ENCODE data around the gene FOXP4. TPM values are rescaled to one million over a fixed set of nuclear protein-coding genes. Genes with fewer than 3 reads are reported as not detected.

The FOXP4 gene
- total RNA-seq, 1 donor from 2014 or later, result 26.9 TPM

DNA sequence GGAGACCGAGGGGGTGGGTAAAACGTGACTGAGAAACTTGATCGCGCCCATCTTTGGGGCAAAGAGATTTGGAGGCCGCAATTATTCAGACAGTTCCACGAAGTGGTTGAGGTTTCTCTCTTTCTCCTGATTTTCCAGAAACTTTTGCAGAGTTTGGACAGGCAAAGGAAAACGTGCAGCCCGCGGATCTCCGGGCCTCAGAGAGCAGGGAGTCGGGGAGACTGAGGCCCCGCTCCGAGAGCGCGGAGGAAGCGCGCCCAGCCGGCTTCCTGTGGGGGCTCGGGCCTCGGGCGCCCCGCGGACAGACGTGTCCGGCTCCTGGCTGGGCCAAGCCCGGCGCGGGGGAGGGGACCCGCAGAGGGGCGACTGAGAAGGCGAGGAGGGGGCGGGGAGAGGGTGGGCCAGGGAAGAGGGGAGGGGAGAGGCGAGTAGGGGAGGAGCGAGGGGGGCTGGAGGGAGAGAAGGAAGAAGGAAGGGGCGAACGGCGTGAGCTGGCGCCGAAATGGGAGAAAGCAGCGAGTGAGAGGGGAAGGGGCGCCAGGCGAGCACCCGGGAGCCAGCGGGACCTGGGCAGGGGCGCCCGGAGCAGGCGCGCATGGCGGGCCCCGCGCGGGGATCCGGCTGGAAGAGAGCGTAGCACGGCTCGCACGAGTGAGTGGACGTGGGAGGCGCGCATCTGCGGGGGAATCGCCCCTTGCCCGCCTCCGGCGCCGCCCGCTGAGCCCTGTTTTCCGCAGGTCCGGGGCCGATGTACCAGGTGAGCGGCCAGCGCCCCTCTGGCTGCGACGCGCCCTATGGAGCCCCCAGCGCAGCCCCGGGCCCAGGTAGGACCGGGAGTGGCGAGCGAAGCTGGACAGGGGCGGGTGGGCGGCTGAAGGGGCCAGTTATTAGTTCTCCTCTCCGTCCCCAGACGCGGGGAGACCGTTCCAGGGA, 92.1 kb downstream of the FOXP4 start, which contains the start of gene MDFI:
TSS of gene MDFI (plus strand) at position 467 of the 933 bp plus-strand sequence. CDS start at position 749, 282 bp downstream.
- peak within 1 kb of the TSS; percentile 88 for H3K4me3 Mint-ChIP-seq (ENCODE audit: unreplicated experiment)
- no peaks in the 10 kb centered on the region for H3K27me3 Mint-ChIP-seq (ENCODE audit: unreplicated experiment)
- peaks cover 4% of the 10 kb centered on the region for H3K36me3 Mint-ChIP-seq (ENCODE audit: unreplicated experiment)
- H3K9me3 Mint-ChIP-seq (ENCODE audit: unreplicated experiment), result no peaks in the 10 kb centered on the region
- TF ChIP-seq, protein P1, sequence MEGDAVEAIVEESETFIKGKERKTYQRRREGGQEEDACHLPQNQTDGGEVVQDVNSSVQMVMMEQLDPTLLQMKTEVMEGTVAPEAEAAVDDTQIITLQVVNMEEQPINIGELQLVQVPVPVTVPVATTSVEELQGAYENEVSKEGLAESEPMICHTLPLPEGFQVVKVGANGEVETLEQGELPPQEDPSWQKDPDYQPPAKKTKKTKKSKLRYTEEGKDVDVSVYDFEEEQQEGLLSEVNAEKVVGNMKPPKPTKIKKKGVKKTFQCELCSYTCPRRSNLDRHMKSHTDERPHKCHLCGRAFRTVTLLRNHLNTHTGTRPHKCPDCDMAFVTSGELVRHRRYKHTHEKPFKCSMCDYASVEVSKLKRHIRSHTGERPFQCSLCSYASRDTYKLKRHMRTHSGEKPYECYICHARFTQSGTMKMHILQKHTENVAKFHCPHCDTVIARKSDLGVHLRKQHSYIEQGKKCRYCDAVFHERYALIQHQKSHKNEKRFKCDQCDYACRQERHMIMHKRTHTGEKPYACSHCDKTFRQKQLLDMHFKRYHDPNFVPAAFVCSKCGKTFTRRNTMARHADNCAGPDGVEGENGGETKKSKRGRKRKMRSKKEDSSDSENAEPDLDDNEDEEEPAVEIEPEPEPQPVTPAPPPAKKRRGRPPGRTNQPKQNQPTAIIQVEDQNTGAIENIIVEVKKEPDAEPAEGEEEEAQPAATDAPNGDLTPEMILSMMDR (IDR thresholded peaks at IDR 0.05), result no peak
- no peak for DNase-seq (ENCODE audit: extremely low spot score, unreplicated experiment)
- H3K4me1 Mint-ChIP-seq (ENCODE audit: unreplicated experiment), result peaks cover 74% of the 10 kb centered on the region
- peak within 1 kb of the TSS; percentile 94 for H3K27ac Mint-ChIP-seq (ENCODE audit: unreplicated experiment)

GRCh38 chr6:41638935-41639808, 93.0 kb downstream of the FOXP4 start:
- Mint-ChIP-seq H3K27ac (ENCODE audit: unreplicated experiment) (peak overlapping the region; percentile 94), H3K9me3 (ENCODE audit: unreplicated experiment) (no peaks in the 10 kb centered on the region), H3K4me1 (ENCODE audit: unreplicated experiment) (peaks cover 77% of the 10 kb centered on the region), H3K36me3 (ENCODE audit: unreplicated experiment) (peaks cover 4% of the 10 kb centered on the region), H3K27me3 (ENCODE audit: unreplicated experiment) (no peaks in the 10 kb centered on the region), H3K4me3 (ENCODE audit: unreplicated experiment) (peak overlapping the region; percentile 88)
- TF ChIP-seq, protein P1 (IDR thresholded peaks at IDR 0.05), result no peak
- DNase-seq (ENCODE audit: extremely low spot score, unreplicated experiment), result no peak

GRCh38 chr6:41639809-41640371, 93.7 kb downstream of the FOXP4 start:
- H3K27me3 Mint-ChIP-seq (ENCODE audit: unreplicated experiment), result no peaks in the 10 kb centered on the region
- H3K4me3 Mint-ChIP-seq (ENCODE audit: unreplicated experiment), result peak overlapping the region; percentile 88
- H3K27ac Mint-ChIP-seq (ENCODE audit: unreplicated experiment), result peak overlapping the region; percentile 94
- DNase-seq (ENCODE audit: extremely low spot score, unreplicated experiment), result no peak
- peaks cover 76% of the 10 kb centered on the region for H3K4me1 Mint-ChIP-seq (ENCODE audit: unreplicated experiment)
- H3K36me3 Mint-ChIP-seq (ENCODE audit: unreplicated experiment), result peaks cover 6% of the 10 kb centered on the region
- no peaks in the 10 kb centered on the region for H3K9me3 Mint-ChIP-seq (ENCODE audit: unreplicated experiment)
- TF ChIP-seq, protein P1 (IDR thresholded peaks at IDR 0.05), result no peak

GRCh38 chr6:41640426-41640825, 94.2 kb downstream of the FOXP4 start:
- Mint-ChIP-seq H3K27ac (ENCODE audit: unreplicated experiment) (peak overlapping the region; percentile 94), H3K4me3 (ENCODE audit: unreplicated experiment) (peak overlapping the region; percentile 88), H3K27me3 (ENCODE audit: unreplicated experiment) (no peaks in the 10 kb centered on the region), H3K36me3 (ENCODE audit: unreplicated experiment) (peaks cover 8% of the 10 kb centered on the region), H3K9me3 (ENCODE audit: unreplicated experiment) (no peaks in the 10 kb centered on the region), H3K4me1 (ENCODE audit: unreplicated experiment) (peaks cover 76% of the 10 kb centered on the region)
- DNase-seq (ENCODE audit: extremely low spot score, unreplicated experiment), result no peak
- TF ChIP-seq, protein P1 (IDR thresholded peaks at IDR 0.05), result no peak

All from osteocyte (in vitro differentiated cells).